ENCODE data around the gene MIB2. TPM values are rescaled to one million over a fixed set of nuclear protein-coding genes. Genes with fewer than 3 reads are reported as not detected.
A peak's percentile ranks its signal among the peaks of the same experiment; 100 is the strongest.

MIB2 gene
- total and polyA plus RNA-seq, 2 donors (not counting 1 experiment from before 2014, with no cell fraction given): 94.0 to 95.9 TPM

- peaks cover 7% of the 10 kb centered on the region for H4K20me1 ChIP-seq (ENCODE audit: control insufficient read depth, insufficient read depth, low read length, poor library complexity, severe bottlenecking)
- peaks cover 25% of the 10 kb centered on the region for H3K79me2 ChIP-seq (ENCODE audit: control insufficient read depth, insufficient read depth, low read length)
- WGBS (ENCODE audit: insufficient coverage): 96% methylated on average over 25 of the region's 27 CpGs
- no peak overlapping the region for H3K27ac Mint-ChIP-seq
- ATAC-seq (ENCODE audit: low read depth) (no peak), DNase-seq (peak; percentile 31)
- H3K4me3 ChIP-seq (ENCODE audit: control extremely low read depth in 1 of 5, extremely low read depth in 1 of 5, insufficient read depth in 1 of 5, low read depth in 2 of 5, low read length in 4 of 5): no peak overlapping the region
- H3K27me3 ChIP-seq (replicated peaks in 1 of 4; ENCODE audit: control extremely low read depth in 1 of 4, control insufficient read depth in 3 of 4, insufficient read depth in 4 of 4, low read length in 3 of 4): no peaks in the 10 kb centered on the region
- H3K4me1 Mint-ChIP-seq: peaks cover 2% of the 10 kb centered on the region
- intact Hi-C loops (cut with micrococcal nuclease): no loop called here
- no peaks in the 10 kb centered on the region for H3K27me3 Mint-ChIP-seq
- no peaks in the 10 kb centered on the region for H3K9me3 ChIP-seq (ENCODE audit: control extremely low read depth in 1 of 3, control insufficient read depth in 2 of 3, insufficient read depth in 1 of 3, low read length in 2 of 3)
- H3K9ac ChIP-seq (ENCODE audit: low read length): no peak overlapping the region
- H3K36me3 ChIP-seq (replicated peaks in 1 of 2; ENCODE audit: control extremely low read depth in 1 of 2, control insufficient read depth in 1 of 2, extremely low read depth in 1 of 2, insufficient read depth in 2 of 2, low read length in 1 of 2): peaks cover 0 to 39% of the 10 kb centered on the region in 2 experiments
- no peak overlapping the region for H3K4me3 Mint-ChIP-seq
- H3K4me1 ChIP-seq (ENCODE audit: control insufficient read depth in 2 of 2, insufficient read depth in 2 of 2, low read length in 2 of 2): peaks cover 0 to 8% of the 10 kb centered on the region in 2 donors
- H3K9me3 Mint-ChIP-seq (ENCODE audit: insufficient read depth): no peaks in the 10 kb centered on the region
- ChIA-PET CTCF (no interaction called here), POLR2A (interaction anchor here (0.6 kb wide), 1 partner anchor 35 kb away, joined by 5 read pairs; no protein-coding TSS in a partner anchor)
- H3K27ac ChIP-seq (ENCODE audit: low read length in 2 of 2): no peak overlapping the region
- H3K4me2 ChIP-seq (replicated peaks; ENCODE audit: low read depth, low read length, poor library complexity, severe bottlenecking): no peak overlapping the region
- H2AFZ ChIP-seq (ENCODE audit: insufficient read depth, low read depth, low read length, poor library complexity, severe bottlenecking): no peak overlapping the region
- TF ChIP-seq CTCF (IDR thresholded peaks at IDR 0.05) (no peak), EZH2 (IDR thresholded peaks at IDR 0.05; ENCODE audit: borderline replicate concordance, insufficient read depth, low read depth, low read length, poor library complexity, severe bottlenecking) (no peak)
Observed at GRCh38 chr1:1664941-1665814, 49.9 kb downstream of the MIB2 start.

- Mint-ChIP-seq H3K27me3 (no peaks in the 10 kb centered on the region), H3K4me3 (no peak overlapping the region), H3K9me3 (ENCODE audit: insufficient read depth) (no peaks in the 10 kb centered on the region), H3K4me1 (peaks cover 2% of the 10 kb centered on the region), H3K27ac (no peak overlapping the region)
- no peak overlapping the region for H3K4me3 ChIP-seq (ENCODE audit: control extremely low read depth in 1 of 5, extremely low read depth in 1 of 5, insufficient read depth in 1 of 5, low read depth in 2 of 5, low read length in 4 of 5)
- H2AFZ ChIP-seq (ENCODE audit: insufficient read depth, low read depth, low read length, poor library complexity, severe bottlenecking): no peak overlapping the region
- ChIA-PET POLR2A (interaction anchor here (0.6 kb wide), 1 partner anchor 35 kb away, joined by 5 read pairs; no protein-coding TSS in a partner anchor), CTCF (no interaction called here)
- H3K36me3 ChIP-seq (replicated peaks in 1 of 2; ENCODE audit: control extremely low read depth in 1 of 2, control insufficient read depth in 1 of 2, extremely low read depth in 1 of 2, insufficient read depth in 2 of 2, low read length in 1 of 2): peaks cover 0 to 41% of the 10 kb centered on the region in 2 experiments
- no peak for DNase-seq
- intact Hi-C loops (cut with micrococcal nuclease): no loop called here
- H3K27ac ChIP-seq (ENCODE audit: low read length in 2 of 2): no peak overlapping the region
- 97% methylated on average over 23 of the region's 25 CpGs for WGBS (ENCODE audit: insufficient coverage)
- H4K20me1 ChIP-seq (ENCODE audit: control insufficient read depth, insufficient read depth, low read length, poor library complexity, severe bottlenecking): peaks cover 7% of the 10 kb centered on the region
- ATAC-seq (ENCODE audit: low read depth): no peak
- H3K9me3 ChIP-seq (ENCODE audit: control extremely low read depth in 1 of 3, control insufficient read depth in 2 of 3, insufficient read depth in 1 of 3, low read length in 2 of 3): no peaks in the 10 kb centered on the region
- no peak overlapping the region for H3K9ac ChIP-seq (ENCODE audit: low read length)
- TF ChIP-seq CTCF (IDR thresholded peaks at IDR 0.05): peak; percentile 36
- no peak for TF ChIP-seq EZH2 (IDR thresholded peaks at IDR 0.05; ENCODE audit: borderline replicate concordance, insufficient read depth, low read depth, low read length, poor library complexity, severe bottlenecking)
- H3K27me3 ChIP-seq (replicated peaks in 1 of 4; ENCODE audit: control extremely low read depth in 1 of 4, control insufficient read depth in 3 of 4, insufficient read depth in 4 of 4, low read length in 3 of 4): no peaks in the 10 kb centered on the region
- H3K4me1 ChIP-seq (ENCODE audit: control insufficient read depth in 2 of 2, insufficient read depth in 2 of 2, low read length in 2 of 2): peaks cover 0 to 8% of the 10 kb centered on the region in 2 donors
- H3K79me2 ChIP-seq (ENCODE audit: control insufficient read depth, insufficient read depth, low read length): peaks cover 26% of the 10 kb centered on the region
- H3K4me2 ChIP-seq (replicated peaks; ENCODE audit: low read depth, low read length, poor library complexity, severe bottlenecking): no peak overlapping the region
Observed at GRCh38 chr1:1665815-1666251, 50.5 kb downstream of the MIB2 start.

Measured in B cell (primary cell).